Endodermal cell (in vitro differentiated cells): ENCODE data around the gene RILPL1. TPM values are rescaled to one million over a fixed set of nuclear protein-coding genes. Genes with fewer than 3 reads are reported as not detected.
"Not testable (repeated sequence)": the region's sequence is repeated elsewhere in the genome, so short reads cannot be mapped to it uniquely, and the experiment has no call there.

Source experiments
- DNase-seq: peaks from one replicate; pipeline ENCODE4 v3.0.0-alpha.2; 2017
- H3K27ac ChIP-seq: 2 replicates; pipeline ENCODE4 v1.5.1; 2013; ENCODE audit warnings: mild to moderate bottlenecking, low read depth, low read length, moderate library complexity
- H3K27me3 ChIP-seq: 2 replicates; pipeline ENCODE4 v1.6.1; 2013; ENCODE audit warnings: mild to moderate bottlenecking, low read length, moderate library complexity; ENCODE audit not compliant: insufficient read depth, control insufficient read depth, poor library complexity, severe bottlenecking
- H3K36me3 ChIP-seq: 2 replicates; pipeline ENCODE4 v1.7.0; 2013; ENCODE audit warnings: mild to moderate bottlenecking, low read length, moderate library complexity; ENCODE audit not compliant: control insufficient read depth, insufficient read depth
- H3K4me1 ChIP-seq: one replicate; pipeline ENCODE4 v1.7.0; 2013; ENCODE audit warnings: low read length; ENCODE audit not compliant: control insufficient read depth, insufficient read depth
- H3K4me3 ChIP-seq: 2 replicates; pipeline ENCODE4 v1.5.1; 2013; ENCODE audit warnings: mild to moderate bottlenecking, low read length, moderate library complexity
- H3K9ac ChIP-seq: 2 replicates; pipeline ENCODE4 v1.6.1; 2013; ENCODE audit warnings: mild to moderate bottlenecking, low read length, moderate library complexity; ENCODE audit not compliant: poor library complexity, severe bottlenecking; ENCODE audit errors: extremely low read depth
- H3K9me3 ChIP-seq: 2 replicates; pipeline ENCODE4 v1.6.1; 2013; ENCODE audit warnings: mild to moderate bottlenecking, low read length, moderate library complexity; ENCODE audit not compliant: control insufficient read depth
- H3K27ac Mint-ChIP-seq: 2 replicates; pipeline ENCODE4 v1.8.0; 2020; ENCODE audit warnings: mixed read lengths
- H3K27me3 Mint-ChIP-seq: 2 replicates; pipeline ENCODE4 v1.8.0; 2021; ENCODE audit warnings: mild to moderate bottlenecking, mixed read lengths; ENCODE audit not compliant: insufficient read depth
- H3K36me3 Mint-ChIP-seq: 2 replicates; pipeline ENCODE4 v1.8.0; 2020; ENCODE audit warnings: low read depth, mixed read lengths
- H3K4me1 Mint-ChIP-seq: 2 replicates; pipeline ENCODE4 v1.8.0; 2020; ENCODE audit warnings: mixed read lengths
- H3K4me3 Mint-ChIP-seq: 2 replicates; pipeline ENCODE4 v1.8.0; 2020; ENCODE audit warnings: mild to moderate bottlenecking, moderate library complexity, mixed read lengths
- H3K9me3 Mint-ChIP-seq: 2 replicates; pipeline ENCODE4 v1.8.0; 2020; ENCODE audit warnings: mild to moderate bottlenecking, mixed read lengths
- WGBS, 2 experiments: methylation state at CpG; one replicate each; pipeline versions ENCODE4 v1.1.5 to v1.1.7; 2013; ENCODE audit warnings: missing lambda C conversion rate in 2 of 2, mixed read lengths in 1 of 2; ENCODE audit not compliant: insufficient coverage in 1 of 2, insufficient read length in 1 of 2; 5-methylcytosine and 5-hydroxymethylcytosine counted together
- long read RNA-seq, 4 experiments: library from polyadenylated mRNA in 2 of 4; library from RNA in 1 of 4; library from capped mRNA in 1 of 4; stranded (forward) in 3 of 4; unstranded in 1 of 4; transcript quantifications; one replicate each; pipeline ENCODE4 v2.0.0, GENCODE V29; 2020 to 2021; ENCODE audit warnings: inconsistent platforms in 1 of 4
- polyA plus RNA-seq, 2 experiments: library from polyadenylated mRNA; stranded (reverse); fragments of 50-300 nt; gene quantifications; one replicate each; pipeline ENCODE4 v1.2.3, GENCODE V29; 2013
- total RNA-seq, 2 donors: library from RNA; stranded (reverse); fragmentation: NEBNext Ultra II Directional in 1 of 2; extraction: Animal tissue kit (Norgen Biotek cat#: 25700) in 1 of 2; gene quantifications; 2 replicates in 1 of 2; 3 replicates in 1 of 2; pipeline ENCODE4 v1.2.1, GENCODE V29; 2021
- TF ChIP-seq, protein P1 (sequence below): fragments of 200-600 bp; sonication (generic); conservative IDR thresholded peaks from 2 replicates; pipeline ENCODE4 v1.5.0; 2021; ENCODE audit warnings: antibody characterized with exemption, mild to moderate bottlenecking

RILPL1 gene
- total RNA-seq: 10 to 100 TPM; 19.0 to 25.2 TPM
- polyA plus RNA-seq (2013, experiment 1 of 2): 19.4 TPM
- 21.9 TPM for polyA plus RNA-seq (2013, experiment 2 of 2)
- long read RNA-seq, experiment 1, partial matches to known transcripts: 0 of 10 reads
- long read RNA-seq, experiment 1, other reads (novel, unspliced or antisense): 10 of 10 reads
- long read RNA-seq, experiment 2, transcript RILPL1-202 (7 exons, 3,932 nt): major isoform, 54 of 74 reads
- long read RNA-seq, experiment 2, partial matches to known transcripts: 5 of 74 reads
- long read RNA-seq, experiment 2, other reads (novel, unspliced or antisense): 15 of 74 reads
- long read RNA-seq, experiment 3, partial matches to known transcripts: 0 of 3 reads
- long read RNA-seq, experiment 3, other reads (novel, unspliced or antisense): 2 of 3 reads
- long read RNA-seq, experiment 4, partial matches to known transcripts: 4 of 4 reads
- long read RNA-seq, experiment 4, other reads (novel, unspliced or antisense): 0 of 4 reads

DNA sequence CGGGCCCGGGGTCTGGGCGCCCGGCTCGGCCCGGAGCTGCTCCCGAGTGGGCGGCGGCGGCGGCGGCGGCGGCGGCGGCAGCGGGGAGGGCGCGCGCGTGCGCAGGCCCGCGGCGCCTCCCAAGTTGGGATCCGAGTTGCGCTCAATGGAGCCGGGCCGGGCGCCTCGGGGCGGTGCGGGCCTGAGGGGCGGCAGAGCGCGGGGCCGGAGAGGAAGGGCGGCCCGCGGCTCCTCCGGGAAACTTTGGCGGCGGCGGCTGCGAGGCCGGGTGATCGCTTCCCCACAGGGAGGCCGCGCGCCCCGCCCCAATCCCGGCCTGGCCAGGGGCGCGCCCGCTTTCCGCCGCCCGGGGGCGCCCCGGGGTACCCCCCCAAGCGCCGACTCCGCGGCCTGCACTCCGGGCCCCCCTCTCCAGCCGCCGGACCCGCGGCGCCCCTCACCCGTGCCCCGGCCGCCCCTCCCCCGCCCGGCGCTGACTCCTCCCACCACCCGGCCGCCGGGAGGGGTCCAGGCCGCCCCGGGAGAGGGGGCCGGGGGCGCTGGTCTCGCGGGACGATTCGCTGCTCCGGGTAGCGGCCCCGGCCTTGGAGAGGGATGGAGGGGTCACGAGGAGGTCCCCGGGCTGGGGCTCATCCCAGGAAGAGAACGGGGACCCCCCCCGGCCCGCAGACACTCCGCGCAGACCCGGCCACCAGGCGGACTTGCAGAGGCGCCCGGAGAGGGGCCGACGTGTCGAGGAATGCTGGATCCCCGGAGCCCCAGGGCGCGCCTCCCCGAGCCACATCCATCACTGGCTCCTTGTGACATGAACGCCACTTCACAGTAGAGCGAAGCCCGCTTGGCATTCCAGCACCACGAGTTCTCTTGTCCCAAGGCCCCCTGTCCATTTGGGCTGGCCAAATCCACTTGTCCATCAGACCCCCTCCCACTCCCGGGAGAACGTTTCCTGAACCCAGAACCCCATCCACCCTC lies at the start of gene RILPL1:
TSS of gene RILPL1 (minus strand) at position 48 of the 972 bp plus-strand sequence. CDS start 237 bp downstream, outside the sequence.
- H3K27me3 Mint-ChIP-seq: peaks cover 7% of the 10 kb centered on the region
- peak within 1 kb of the TSS; percentile 32 for H3K27ac ChIP-seq
- DNase-seq: peak; percentile 90
- TF ChIP-seq, protein P1, sequence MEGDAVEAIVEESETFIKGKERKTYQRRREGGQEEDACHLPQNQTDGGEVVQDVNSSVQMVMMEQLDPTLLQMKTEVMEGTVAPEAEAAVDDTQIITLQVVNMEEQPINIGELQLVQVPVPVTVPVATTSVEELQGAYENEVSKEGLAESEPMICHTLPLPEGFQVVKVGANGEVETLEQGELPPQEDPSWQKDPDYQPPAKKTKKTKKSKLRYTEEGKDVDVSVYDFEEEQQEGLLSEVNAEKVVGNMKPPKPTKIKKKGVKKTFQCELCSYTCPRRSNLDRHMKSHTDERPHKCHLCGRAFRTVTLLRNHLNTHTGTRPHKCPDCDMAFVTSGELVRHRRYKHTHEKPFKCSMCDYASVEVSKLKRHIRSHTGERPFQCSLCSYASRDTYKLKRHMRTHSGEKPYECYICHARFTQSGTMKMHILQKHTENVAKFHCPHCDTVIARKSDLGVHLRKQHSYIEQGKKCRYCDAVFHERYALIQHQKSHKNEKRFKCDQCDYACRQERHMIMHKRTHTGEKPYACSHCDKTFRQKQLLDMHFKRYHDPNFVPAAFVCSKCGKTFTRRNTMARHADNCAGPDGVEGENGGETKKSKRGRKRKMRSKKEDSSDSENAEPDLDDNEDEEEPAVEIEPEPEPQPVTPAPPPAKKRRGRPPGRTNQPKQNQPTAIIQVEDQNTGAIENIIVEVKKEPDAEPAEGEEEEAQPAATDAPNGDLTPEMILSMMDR: peak; percentile 56
- H3K9me3 ChIP-seq: no peaks in the 10 kb centered on the region
- peaks cover 6% of the 10 kb centered on the region for H3K36me3 Mint-ChIP-seq
- H3K4me3 ChIP-seq: peak within 1 kb of the TSS; percentile 88
- peak within 1 kb of the TSS; percentile 76 for H3K4me3 Mint-ChIP-seq
- WGBS, 2 experiments: 1 to 2% methylated on average over 11 to 111 of the region's 114 CpGs
- no peaks in the 10 kb centered on the region for H3K9me3 Mint-ChIP-seq
- H3K4me1 ChIP-seq: no peaks in the 10 kb centered on the region
- peak within 1 kb of the TSS; percentile 52 for H3K27ac Mint-ChIP-seq
- H3K4me1 Mint-ChIP-seq: peaks cover 5% of the 10 kb centered on the region
- no peaks in the 10 kb centered on the region for H3K27me3 ChIP-seq
- peaks cover 13% of the 10 kb centered on the region for H3K36me3 ChIP-seq
- peak within 1 kb of the TSS; percentile 44 for H3K9ac ChIP-seq

- no peak overlapping the region for H3K27ac Mint-ChIP-seq
- H3K4me1 ChIP-seq: no peaks in the 10 kb centered on the region
- H3K27me3 Mint-ChIP-seq: no peaks in the 10 kb centered on the region
- no peaks in the 10 kb centered on the region for H3K27me3 ChIP-seq
- no peak overlapping the region for H3K27ac ChIP-seq
- H3K9ac ChIP-seq: no peak overlapping the region
- TF ChIP-seq, protein P1: no peak
- peaks cover 10% of the 10 kb centered on the region for H3K9me3 Mint-ChIP-seq
- H3K4me3 Mint-ChIP-seq: no peak overlapping the region
- peaks cover 8% of the 10 kb centered on the region for H3K4me1 Mint-ChIP-seq
- 94% methylated on average over 4 of the region's 4 CpGs; no CpG with 5 or more reads in 1 of the 2 experiments for WGBS, 2 experiments
- H3K9me3 ChIP-seq: peaks cover 10% of the 10 kb centered on the region
- peaks cover 18% of the 10 kb centered on the region for H3K36me3 Mint-ChIP-seq
- H3K36me3 ChIP-seq: no peaks in the 10 kb centered on the region
- no peak overlapping the region for H3K4me3 ChIP-seq
- no peak for DNase-seq
Observed at GRCh38 chr12:123580772-123581171, 47.3 kb upstream of the RILPL1 start.

GRCh38 chr12:123578829-123579228 lies 45.3 kb upstream of the RILPL1 start:
- not testable (repeated sequence) for H3K27ac ChIP-seq, H3K4me3 ChIP-seq, H3K36me3 ChIP-seq, H3K4me3 Mint-ChIP-seq, H3K4me1 ChIP-seq, H3K9ac ChIP-seq, H3K4me1 Mint-ChIP-seq, H3K27me3 Mint-ChIP-seq, H3K27me3 ChIP-seq, H3K27ac Mint-ChIP-seq, DNase-seq
- Mint-ChIP-seq H3K9me3 (peaks cover 14% of the 10 kb centered on the region), H3K36me3 (peaks cover 17% of the 10 kb centered on the region)
- peaks cover 13% of the 10 kb centered on the region for H3K9me3 ChIP-seq
- WGBS, 2 experiments: 100% methylated on average over 4 of the region's 4 CpGs; no CpG with 5 or more reads in 1 of the 2 experiments
